Keratinocyte (primary cell): ENCODE measurements around the gene FMN1. TPM values are rescaled to one million over a fixed set of nuclear protein-coding genes. Genes with fewer than 3 reads are reported as not detected.

Experiments
- DNase-seq: peaks from one replicate; pipeline ENCODE4 v3.0.0-alpha.2; 2011; ENCODE audit warnings: low read depth, missing footprints, low spot score
- FAIRE-seq: peaks from 2 replicates; lab custom pipeline; 2011; peaks lifted over from hg19 to GRCh38; lab: Jason Lieb, UNC
- H2AFZ ChIP-seq: 2 replicates; pipeline ENCODE4 v1.6.0; 2012; ENCODE audit warnings: low read length, control low read depth, inconsistent platforms; ENCODE audit not compliant: control insufficient read depth
- H3K27ac ChIP-seq: 2 replicates; pipeline ENCODE4 v1.5.1; 2011; ENCODE audit warnings: low read length; ENCODE audit not compliant: control insufficient read depth, insufficient read depth
- H3K27me3 ChIP-seq: 3 replicates; pipeline ENCODE4 v1.6.0; 2011; ENCODE audit warnings: low read length; ENCODE audit not compliant: control insufficient read depth, insufficient read depth; ENCODE audit errors: extremely low read depth
- H3K36me3 ChIP-seq, 2 experiments: 2 replicates in 1 of 2; 3 replicates in 1 of 2; pipeline ENCODE4 v1.5.1; 2011; ENCODE audit warnings: low read length in 2 of 2, mild to moderate bottlenecking in 1 of 2; ENCODE audit not compliant: control insufficient read depth in 2 of 2, insufficient read depth in 2 of 2; ENCODE audit errors: extremely low read depth in 1 of 2
- H3K4me1 ChIP-seq: 3 replicates; pipeline ENCODE4 v1.5.1; 2011; ENCODE audit warnings: low read length; ENCODE audit not compliant: control insufficient read depth, insufficient read depth; ENCODE audit errors: extremely low read depth
- H3K4me2 ChIP-seq: 3 replicates; pipeline ENCODE4 v1.6.0; 2011; ENCODE audit warnings: low read depth, low read length; ENCODE audit not compliant: control insufficient read depth, insufficient read depth; ENCODE audit errors: extremely low read depth
- H3K4me3 ChIP-seq, 3 experiments: fragments of 200-600 bp in 1 of 3; sonication (generic) in 1 of 3; 2 replicates in 2 of 3; 3 replicates in 1 of 3; pipeline ENCODE4 v1.5.1; 2011 to 2016; ENCODE audit warnings: low read length in 3 of 3, mild to moderate bottlenecking in 3 of 3, control low read depth in 2 of 3, inconsistent platforms in 1 of 3, low read depth in 1 of 3, mixed read lengths in 1 of 3, mixed run types in 1 of 3, moderate library complexity in 1 of 3; ENCODE audit not compliant: control insufficient read depth in 2 of 3, insufficient read depth in 2 of 3; ENCODE audit errors: extremely low read depth in 1 of 3
- H3K79me2 ChIP-seq: 2 replicates; pipeline ENCODE4 v1.6.0; 2012; ENCODE audit warnings: low read length; ENCODE audit not compliant: control insufficient read depth, insufficient read depth
- H3K9ac ChIP-seq: 3 replicates; pipeline ENCODE4 v1.6.0; 2011; ENCODE audit warnings: low read length; ENCODE audit not compliant: control insufficient read depth, insufficient read depth; ENCODE audit errors: extremely low read depth
- H3K9me1 ChIP-seq: 3 replicates; pipeline ENCODE4 v1.6.0; 2011; ENCODE audit warnings: low read length; ENCODE audit not compliant: control insufficient read depth, insufficient read depth; ENCODE audit errors: extremely low read depth
- H3K9me3 ChIP-seq: 2 replicates; pipeline ENCODE4 v1.5.1; 2012; ENCODE audit warnings: low read depth, low read length; ENCODE audit not compliant: control insufficient read depth
- H4K20me1 ChIP-seq: 3 replicates; pipeline ENCODE4 v1.6.0; 2011; ENCODE audit warnings: low read length; ENCODE audit not compliant: control insufficient read depth, insufficient read depth; ENCODE audit errors: extremely low read depth
- CTCF ChIP-seq, 3 experiments: IDR thresholded peaks in 1 of 3; conservative IDR thresholded peaks in 1 of 3; optimal IDR thresholded peaks in 1 of 3; 2 replicates in 2 of 3; 3 replicates in 1 of 3; pipeline versions ENCODE3 to v1.5.1; 2011; ENCODE audit warnings: low read length in 3 of 3, mild to moderate bottlenecking in 3 of 3, moderate library complexity in 2 of 3, control low read depth in 1 of 3, inconsistent platforms in 1 of 3; ENCODE audit not compliant: insufficient read depth in 2 of 3; ENCODE audit errors: extremely low read depth in 1 of 3
- EZH2 ChIP-seq: IDR thresholded peaks from one replicate; pipeline ENCODE4 v1.6.1; 2012; ENCODE audit warnings: inconsistent platforms, mild to moderate bottlenecking, low read length, moderate library complexity
- dilution Hi-C: fragments of 300-500 bp; cut with MboI; formaldehyde crosslinking; loops from one replicate; pipeline ENCODE4 v1.7.0; 2020; ENCODE audit warnings: low sequenced_read_pairs; ENCODE audit not compliant: extremely low pct_ligation_motif_present
- polyA plus RNA-seq, 5 experiments: library from polyadenylated mRNA; depleted of rRNA in 3 of 5; stranded (reverse) in 3 of 5; stranded (forward) in 1 of 5; unstranded in 1 of 5; fragments of >200 nt; gene quantifications; 1 replicate in 1 of 5; 2 replicates in 3 of 5; 3 replicates in 1 of 5; pipeline versions ENCODE4 v1.2.1 to v1.2.3, GENCODE V29; 2011 to 2012; ENCODE audit warnings: missing spikeins in 2 of 5, low read depth in 1 of 5, low replicate concordance in 1 of 5

FMN1 gene
- polyA plus RNA-seq, 1 donor (not counting 4 experiments of a cell fraction or from before 2014, with no cell fraction given), result 0.71 TPM

GRCh38 chr15:32774022-32774421 lies 420.5 kb downstream of the FMN1 start:
- Histone ChIP-seq H3K9me3 (no peaks in the 10 kb centered on the region), H3K4me2 (no peak overlapping the region), H4K20me1 (no peaks in the 10 kb centered on the region), H3K9me1 (no peaks in the 10 kb centered on the region), H3K4me3 (no peak overlapping the region), H3K36me3 (no peaks in the 10 kb centered on the region), H3K9ac (no peak overlapping the region), H3K27ac (no peak overlapping the region), H3K79me2 (no peaks in the 10 kb centered on the region), H3K4me1 (no peaks in the 10 kb centered on the region), H3K27me3 (no peaks in the 10 kb centered on the region), H2AFZ (no peak overlapping the region)
- FAIRE-seq (no peak), DNase-seq (no peak)
- TF ChIP-seq CTCF (optimal IDR thresholded peaks at IDR 0.05 in 1 of 3, IDR thresholded peaks at IDR 0.05 in 1 of 3, conservative IDR thresholded peaks at IDR 0.05 in 1 of 3; ENCODE audit: extremely low read depth in 1 of 3, insufficient read depth in 2 of 3, low read length in 3 of 3) (no peak), EZH2 (no peak)
- dilution Hi-C loops, result no loop called here

- dilution Hi-C loops, result no loop called here
- Histone ChIP-seq H3K9me3 (no peaks in the 10 kb centered on the region), H2AFZ (no peak overlapping the region), H3K9me1 (no peaks in the 10 kb centered on the region), H3K9ac (no peak overlapping the region), H3K27me3 (no peaks in the 10 kb centered on the region), H4K20me1 (no peaks in the 10 kb centered on the region), H3K79me2 (no peaks in the 10 kb centered on the region), H3K4me2 (no peak overlapping the region), H3K36me3 (no peaks in the 10 kb centered on the region), H3K27ac (no peak overlapping the region), H3K4me1 (no peaks in the 10 kb centered on the region), H3K4me3 (no peak overlapping the region)
- FAIRE-seq (no peak), DNase-seq (no peak)
- TF ChIP-seq EZH2, result no peak
- no peak for TF ChIP-seq CTCF (optimal IDR thresholded peaks at IDR 0.05 in 1 of 3, IDR thresholded peaks at IDR 0.05 in 1 of 3, conservative IDR thresholded peaks at IDR 0.05 in 1 of 3; ENCODE audit: extremely low read depth in 1 of 3, insufficient read depth in 2 of 3, low read length in 3 of 3)
These were observed 427.3 kb downstream of the FMN1 start for GRCh38 chr15:32767236-32767635.
